Uterus (tissue), 2 donors: ENCODE data around the gene KRTAP5-7.

Experiments used
- CTCF ChIP-seq, 4 experiments: fragments of 200-600 bp in 2 of 4; fragments of 450-650 bp in 2 of 4; sonication (generic) in 2 of 4; IDR thresholded peaks; one replicate each; pipeline ENCODE4 v1.5.1; 2016 to 2019; ENCODE audit warnings: antibody characterized with exemption in 4 of 4, mild to moderate bottlenecking in 2 of 4, moderate library complexity in 1 of 4
- POLR2A ChIP-seq, 2 donors: fragments of 450-650 bp; IDR thresholded peaks; one replicate each; pipeline ENCODE4 v1.6.1; 2016; ENCODE audit warnings: antibody characterized with exemption in 2 of 2, mild to moderate bottlenecking in 1 of 2, moderate library complexity in 1 of 2

- TF ChIP-seq CTCF (IDR thresholded peaks at IDR 0.05) (no peak), POLR2A (IDR thresholded peaks at IDR 0.05) (no peak)
Measured at GRCh38 chr11:71558996-71559395, 31.9 kb downstream of the KRTAP5-7 start.
